Heart left ventricle (tissue), 16 donors: ENCODE measurements around the gene C12orf57. TPM values are rescaled to one million over a fixed set of nuclear protein-coding genes. Genes with fewer than 3 reads are reported as not detected.

Experiments
- ATAC-seq, 4 donors: fragments of 200-7000 bp; cut with Tn5 transposase; one replicate each; pipeline ENCODE4 v1.9.1; 2020 to 2022; ENCODE audit warnings: moderate library complexity in 4 of 4, mild to moderate bottlenecking in 3 of 4, moderate number of reproducible peaks in 1 of 4
- DNase-seq, 5 donors: peaks; one replicate each; pipeline ENCODE4 v3.0.0-alpha.2; 2020
- H3K27ac ChIP-seq, 12 donors: fragments of 200-600 bp; sonication (generic) in 4 of 12; one replicate each; pipeline versions ENCODE4 v1.5.0 to v1.8.0; 2016 to 2022; ENCODE audit warnings: mild to moderate bottlenecking in 2 of 12
- H3K27me3 ChIP-seq, 9 donors: fragments of 200-600 bp; sonication (generic) in 2 of 9; one replicate each; pipeline versions ENCODE4 v1.5.1 to v1.8.0; 2016 to 2022; ENCODE audit warnings: mild to moderate bottlenecking in 3 of 9
- H3K36me3 ChIP-seq, 9 donors: fragments of 200-600 bp; sonication (generic) in 2 of 9; one replicate each; pipeline versions ENCODE4 v1.5.0 to v1.8.0; 2018 to 2022; ENCODE audit warnings: mild to moderate bottlenecking in 2 of 9
- H3K4me1 ChIP-seq, 12 donors: fragments of 200-600 bp; sonication (generic) in 4 of 12; one replicate each; pipeline versions ENCODE4 v1.5.0 to v1.8.0; 2016 to 2022; ENCODE audit warnings: mild to moderate bottlenecking in 3 of 12
- H3K4me3 ChIP-seq, 12 donors: fragments of 200-600 bp; sonication (generic) in 4 of 12; one replicate each; pipeline versions ENCODE4 v1.5.0 to v1.8.0; 2017 to 2022; ENCODE audit warnings: mild to moderate bottlenecking in 9 of 12, moderate library complexity in 4 of 12
- H3K9me3 ChIP-seq, 12 donors: fragments of 200-600 bp; sonication (generic) in 4 of 12; one replicate each; pipeline versions ENCODE4 v1.5.0 to v1.8.0; 2016 to 2022; ENCODE audit warnings: mild to moderate bottlenecking in 1 of 12
- POLR2A ChIP-seq, 2 donors: fragments of 450-650 bp; IDR thresholded peaks; one replicate each; pipeline ENCODE4 v1.6.1; 2017; ENCODE audit warnings: antibody characterized with exemption in 2 of 2, mild to moderate bottlenecking in 2 of 2, moderate library complexity in 2 of 2
- WGBS, 4 donors: extraction: QIAGEN DNeasy Blood & Tissue Kit in 2 of 4; methylation state at CpG; one replicate each; pipeline versions ENCODE4 v1.1.5 to v1.1.7; 2013 to 2018; 5-methylcytosine and 5-hydroxymethylcytosine counted together
- intact Hi-C, 10 donors: fragments of 100-400 bp; cut with DNase I; formaldehyde crosslinking; loops; one replicate each; pipeline versions ENCODE4 v1.11.1 to v1.14.2; 2022
- polyA plus RNA-seq, 2 donors: library from polyadenylated mRNA; stranded (reverse); fragments of 200-250 nt; gene quantifications; one replicate each; pipeline ENCODE4 v1.2.3, GENCODE V29; 2013
- total RNA-seq, 9 donors: library from RNA; depleted of rRNA in 2 of 9; stranded (reverse); fragments of >200 nt in 2 of 9; fragmentation: NEBNext Ultra II Directional in 3 of 9; extraction: Animal tissue kit (Norgen Biotek cat#: 25700) in 3 of 9; gene quantifications; one replicate each; pipeline versions ENCODE4 v1.1.0 to v1.2.4, GENCODE V29; 2016 to 2023
- TF ChIP-seq, protein P1 (sequence below), 12 donors: fragments of 200-600 bp; sonication (generic) in 4 of 12; IDR thresholded peaks; one replicate each; pipeline versions ENCODE4 v1.5.0 to v1.8.0; 2018 to 2022; ENCODE audit warnings: antibody characterized with exemption in 12 of 12, mild to moderate bottlenecking in 5 of 12
- donor health status: ischemic (EF 13 %, LVEDD 7.1; RV severe dilation, severe dysfunction).
- donor health status: healthy with polysubstance abuse.
- donor health status: DM: no; HTN: yes; CAD: no.
- donor health status: DM: no; HTN: no; CAD: no.
- donor health status: ischemic (EF 25% LVEDD 6.9; RV normal size, moderate dysfunction).
- donor health status: ischemic (EF 25% LVEDD 5.7; RV mildly dilated, moderate dysfunction).
- donor health status: healthy.
- donor health status: DM: yes; HTN: yes; CAD: no.
- donor health status: ischemic (EF 35%, LVEDD 5.7; RV mildly dilated, moderate dysfunction).
- donor health status: nonischemic (EF 11% LVEDD 7.7; RV severe dilation, severe dysfunction).
- donor health status: DM: yes; HTN: yes; CAD: no.
- donor health status: PGD.
- donor health status: ischemic (EF 29% LVEDD 5.4; RV normal size, mild dysfunction).
- donor health status: nonischemic (EF 23%, LVEDD 6.1; RV moderate dilation, normal function).

C12orf57 gene
- total and polyA plus RNA-seq, 11 donors: 108 to 460 (median 187) TPM

DNA sequence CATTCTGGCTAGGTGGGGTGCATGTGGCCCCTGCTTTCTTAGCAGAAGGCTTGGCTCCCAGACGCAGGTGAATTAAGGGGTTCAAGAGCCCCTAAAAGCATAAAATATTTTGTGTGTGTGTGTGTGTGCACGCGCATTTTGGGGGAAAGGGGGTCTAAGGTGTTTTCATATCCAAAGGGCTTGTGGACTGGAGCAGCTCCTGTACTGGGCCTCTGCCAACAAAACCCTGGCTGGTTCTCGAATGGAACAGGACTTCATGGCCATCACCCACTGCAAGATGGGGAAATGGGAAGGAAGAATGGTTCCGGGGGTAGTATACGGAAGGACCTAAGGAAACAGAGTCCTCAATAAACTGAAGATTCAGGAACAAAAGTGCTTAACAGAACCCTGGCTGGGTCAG is 20.0 kb upstream of the C12orf57 start:
- DNase-seq (peak in 2 of 5 donors; percentile 27), ATAC-seq (no peak)
- 48 to 60% (median 52%) methylated on average over 6 of the region's 6 CpGs for WGBS, 4 donors
- intact Hi-C loops: loop anchor here in 4 of 10 donors (1.0 to 5.0 kb wide), 5 partner anchors 15 to 168 kb away; partner anchors contain the start of genes C1R (in 3 of the 4) and C12orf57 (in 1 of the 4)
- peaks cover 0 to 8% (median 0%) of the 10 kb centered on the region in 9 donors for H3K36me3 ChIP-seq
- no peaks in the 10 kb centered on the region for H3K27me3 ChIP-seq
- no peak for TF ChIP-seq POLR2A (IDR thresholded peaks at IDR 0.05)
- TF ChIP-seq, protein P1, sequence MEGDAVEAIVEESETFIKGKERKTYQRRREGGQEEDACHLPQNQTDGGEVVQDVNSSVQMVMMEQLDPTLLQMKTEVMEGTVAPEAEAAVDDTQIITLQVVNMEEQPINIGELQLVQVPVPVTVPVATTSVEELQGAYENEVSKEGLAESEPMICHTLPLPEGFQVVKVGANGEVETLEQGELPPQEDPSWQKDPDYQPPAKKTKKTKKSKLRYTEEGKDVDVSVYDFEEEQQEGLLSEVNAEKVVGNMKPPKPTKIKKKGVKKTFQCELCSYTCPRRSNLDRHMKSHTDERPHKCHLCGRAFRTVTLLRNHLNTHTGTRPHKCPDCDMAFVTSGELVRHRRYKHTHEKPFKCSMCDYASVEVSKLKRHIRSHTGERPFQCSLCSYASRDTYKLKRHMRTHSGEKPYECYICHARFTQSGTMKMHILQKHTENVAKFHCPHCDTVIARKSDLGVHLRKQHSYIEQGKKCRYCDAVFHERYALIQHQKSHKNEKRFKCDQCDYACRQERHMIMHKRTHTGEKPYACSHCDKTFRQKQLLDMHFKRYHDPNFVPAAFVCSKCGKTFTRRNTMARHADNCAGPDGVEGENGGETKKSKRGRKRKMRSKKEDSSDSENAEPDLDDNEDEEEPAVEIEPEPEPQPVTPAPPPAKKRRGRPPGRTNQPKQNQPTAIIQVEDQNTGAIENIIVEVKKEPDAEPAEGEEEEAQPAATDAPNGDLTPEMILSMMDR (IDR thresholded peaks at IDR 0.05): no peak
- peaks cover 4 to 54% (median 32%) of the 10 kb centered on the region in 12 donors for H3K4me1 ChIP-seq
- H3K4me3 ChIP-seq: peak overlapping the region in 1 of 12 donors; percentile 23
- H3K27ac ChIP-seq: peak overlapping the region in 10 of 12 donors; percentile 44 to 98 (median 96)
- no peaks in the 10 kb centered on the region for H3K9me3 ChIP-seq

DNA sequence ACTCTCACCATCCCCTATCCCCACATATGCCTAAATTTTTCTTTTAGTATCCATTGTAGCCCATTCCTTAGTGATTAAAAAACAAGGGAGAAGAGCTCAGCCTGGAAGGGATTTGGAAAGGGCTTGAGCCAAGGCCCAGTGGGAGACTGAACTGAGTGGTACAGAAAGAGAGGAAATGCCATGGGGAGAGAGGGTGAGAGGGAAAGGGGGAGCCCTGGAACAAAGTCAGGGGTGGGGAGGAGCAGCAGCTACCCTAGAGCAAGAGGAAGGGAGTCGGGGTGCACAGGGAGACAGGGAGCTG is 18.6 kb upstream of the C12orf57 start:
- Histone ChIP-seq H3K9me3 (no peaks in the 10 kb centered on the region), H3K27ac (peak overlapping the region; percentile 87 to 98 (median 96)), H3K36me3 (peaks cover 0 to 6% (median 0%) of the 10 kb centered on the region in 9 donors), H3K27me3 (no peaks in the 10 kb centered on the region), H3K4me3 (peak overlapping the region in 4 of 12 donors; percentile 70 to 98 (median 91)), H3K4me1 (peaks cover 12 to 67% (median 44%) of the 10 kb centered on the region in 12 donors)
- ATAC-seq: peak in 1 of 4 donors; percentile 1
- TF ChIP-seq POLR2A (IDR thresholded peaks at IDR 0.05): no peak
- TF ChIP-seq, protein P1 (IDR thresholded peaks at IDR 0.05): no peak
- intact Hi-C loops: loop anchor here in 4 of 10 donors (1.0 to 5.0 kb wide), 6 partner anchors 14 to 187 kb away; partner anchors contain the start of genes C12orf57 (in 1 of the 4) and SPSB2 (in 1 of the 4)
- no peak for DNase-seq
- 18 to 25% (median 22%) methylated on average over 1 of the region's 1 CpG for WGBS, 4 donors

DNA sequence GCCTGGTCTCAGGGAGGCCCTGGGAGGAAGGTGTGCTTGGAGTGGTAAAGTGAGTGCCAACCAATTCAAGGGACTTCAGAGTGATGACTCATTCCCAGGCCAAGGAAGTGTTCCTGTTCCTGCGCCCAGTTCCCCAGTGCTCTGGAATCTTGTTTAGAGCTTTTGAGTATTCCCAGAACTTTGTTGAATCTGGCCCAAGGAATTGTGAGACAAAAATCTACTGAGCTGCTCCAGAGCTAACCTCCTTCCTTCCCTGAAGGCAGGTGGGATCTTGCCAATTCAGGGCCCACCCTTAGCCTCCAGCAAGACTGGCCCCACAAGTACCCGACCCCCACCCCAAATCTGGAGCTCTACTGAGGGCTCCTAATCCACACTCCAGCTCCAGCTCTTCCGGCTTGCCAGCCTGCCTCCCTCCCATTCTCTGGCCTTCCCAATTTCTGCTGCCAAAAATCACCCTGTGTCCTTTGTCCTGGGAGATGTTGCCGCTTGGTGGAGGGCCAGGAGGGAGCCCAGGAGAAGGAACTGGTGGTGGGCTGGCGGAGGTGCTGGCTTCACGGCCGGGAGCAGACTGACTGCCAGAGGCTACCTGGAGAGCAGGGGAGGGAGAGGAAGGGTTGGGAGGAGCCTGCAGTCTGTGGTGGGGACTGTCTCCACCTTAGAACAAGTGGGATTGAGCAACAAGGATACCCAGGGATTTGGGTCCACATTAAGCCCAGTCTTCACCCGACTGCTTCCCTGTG is 18.1 kb upstream of the C12orf57 start:
- Histone ChIP-seq H3K27me3 (no peaks in the 10 kb centered on the region), H3K36me3 (peaks cover 0 to 6% (median 0%) of the 10 kb centered on the region in 9 donors), H3K9me3 (no peaks in the 10 kb centered on the region), H3K4me1 (peaks cover 12 to 69% (median 46%) of the 10 kb centered on the region in 12 donors), H3K27ac (peak overlapping the region; percentile 87 to 98 (median 96)), H3K4me3 (peak overlapping the region in 11 of 12 donors; percentile 53 to 98 (median 78))
- ATAC-seq (peak; percentile 49 to 63 (median 54)), DNase-seq (peak; percentile 78 to 84 (median 79))
- intact Hi-C loops: loop anchor here in 4 of 10 donors (1.0 to 5.0 kb wide), 6 partner anchors 13 to 187 kb away; partner anchors contain the start of genes C12orf57 (in 1 of the 4) and SPSB2 (in 1 of the 4)
- 6 to 12% (median 8%) methylated on average over 8 of the region's 8 CpGs for WGBS, 4 donors
- TF ChIP-seq POLR2A (IDR thresholded peaks at IDR 0.05): peak in 1 of 2 donors; percentile 34
- TF ChIP-seq, protein P1 (IDR thresholded peaks at IDR 0.05): no peak
